Subcutaneous abdominal adipose tissue (tissue), 5 donors: ENCODE measurements around the gene PLA2G4F.

Experiments
- H3K27ac ChIP-seq: one replicate; pipeline ENCODE4 v1.7.0; 2013; ENCODE audit warnings: low read depth, mild to moderate bottlenecking, inconsistent platforms, low read length, moderate library complexity
- H3K27me3 ChIP-seq, 5 donors: one replicate each; pipeline ENCODE4 v1.7.0; 2013; ENCODE audit warnings: low read length in 5 of 5, inconsistent platforms in 1 of 5; ENCODE audit not compliant: control insufficient read depth in 5 of 5, insufficient read depth in 4 of 5
- H3K36me3 ChIP-seq, 5 donors: one replicate each; pipeline ENCODE4 v1.7.0; 2013; ENCODE audit warnings: low read length in 5 of 5; ENCODE audit not compliant: control insufficient read depth in 5 of 5, insufficient read depth in 5 of 5
- H3K4me1 ChIP-seq, 5 donors: one replicate each; pipeline ENCODE4 v1.7.0; 2013; ENCODE audit warnings: low read length in 5 of 5, mild to moderate bottlenecking in 3 of 5, moderate library complexity in 1 of 5; ENCODE audit not compliant: control insufficient read depth in 5 of 5, insufficient read depth in 5 of 5
- H3K4me3 ChIP-seq, 5 donors: one replicate each; pipeline ENCODE4 v1.7.0; 2013; ENCODE audit warnings: low read length in 5 of 5, low read depth in 1 of 5
- H3K9ac ChIP-seq, 5 donors: one replicate each; pipeline ENCODE4 v1.7.0; 2013; ENCODE audit warnings: low read length in 5 of 5, mild to moderate bottlenecking in 4 of 5, moderate library complexity in 3 of 5
- H3K9me3 ChIP-seq, 5 donors: one replicate each; pipeline ENCODE4 v1.7.0; 2013; ENCODE audit warnings: low read length in 5 of 5; ENCODE audit not compliant: control insufficient read depth in 5 of 5
- donor health status: healthy.
- donor health status: healthy.
- donor health status: healthy.
- donor health status: healthy.
- donor health status: healthy.

PLA2G4F gene

GRCh38 chr15:42141795-42142667, 14.4 kb downstream of the PLA2G4F start:
- H3K9me3 ChIP-seq, result peaks cover 0 to 3% (median 0%) of the 10 kb centered on the region in 5 donors
- no peaks in the 10 kb centered on the region for H3K4me1 ChIP-seq
- H3K27ac ChIP-seq, result no peak overlapping the region
- H3K4me3 ChIP-seq, result no peak overlapping the region
- no peak overlapping the region for H3K9ac ChIP-seq
- H3K27me3 ChIP-seq, result peaks cover 0 to 12% (median 6%) of the 10 kb centered on the region in 5 donors
- no peaks in the 10 kb centered on the region for H3K36me3 ChIP-seq

GRCh38 chr15:42141246-42141645, 15.2 kb downstream of the PLA2G4F start:
- H3K27ac ChIP-seq, result no peak overlapping the region
- H3K36me3 ChIP-seq, result no peaks in the 10 kb centered on the region
- H3K4me1 ChIP-seq, result no peaks in the 10 kb centered on the region
- H3K27me3 ChIP-seq, result peaks cover 0 to 9% (median 6%) of the 10 kb centered on the region in 5 donors
- peaks cover 0 to 3% (median 0%) of the 10 kb centered on the region in 5 donors for H3K9me3 ChIP-seq
- H3K4me3 ChIP-seq, result no peak overlapping the region
- no peak overlapping the region for H3K9ac ChIP-seq

GRCh38 chr15:42140383-42141070, 15.9 kb downstream of the PLA2G4F start:
- Histone ChIP-seq H3K9ac (no peak overlapping the region), H3K27ac (no peak overlapping the region), H3K36me3 (no peaks in the 10 kb centered on the region), H3K27me3 (peaks cover 0 to 9% (median 5%) of the 10 kb centered on the region in 5 donors), H3K4me1 (no peaks in the 10 kb centered on the region), H3K9me3 (peaks cover 0 to 3% (median 0%) of the 10 kb centered on the region in 5 donors), H3K4me3 (no peak overlapping the region)

- Histone ChIP-seq H3K4me3 (no peak overlapping the region), H3K9me3 (peaks cover 0 to 3% (median 0%) of the 10 kb centered on the region in 5 donors), H3K27ac (no peak overlapping the region), H3K9ac (no peak overlapping the region), H3K27me3 (peaks cover 0 to 5% (median 3%) of the 10 kb centered on the region in 5 donors), H3K36me3 (no peaks in the 10 kb centered on the region), H3K4me1 (no peaks in the 10 kb centered on the region)
Observed at GRCh38 chr15:42139596-42139995, 16.8 kb downstream of the PLA2G4F start.

GRCh38 chr15:42138968-42139386, 17.5 kb downstream of the PLA2G4F start:
- Histone ChIP-seq H3K27me3 (peaks cover 0 to 5% (median 0%) of the 10 kb centered on the region in 5 donors), H3K27ac (no peak overlapping the region), H3K9me3 (peaks cover 0 to 3% (median 0%) of the 10 kb centered on the region in 5 donors), H3K36me3 (no peaks in the 10 kb centered on the region), H3K4me3 (no peak overlapping the region), H3K4me1 (no peaks in the 10 kb centered on the region), H3K9ac (no peak overlapping the region)

- H3K9ac ChIP-seq, result no peak overlapping the region
- no peak overlapping the region for H3K4me3 ChIP-seq
- H3K4me1 ChIP-seq, result no peaks in the 10 kb centered on the region
- no peaks in the 10 kb centered on the region for H3K27me3 ChIP-seq
- no peak overlapping the region for H3K27ac ChIP-seq
- H3K9me3 ChIP-seq, result peaks cover 0 to 3% (median 0%) of the 10 kb centered on the region in 5 donors
- H3K36me3 ChIP-seq, result no peaks in the 10 kb centered on the region
Observed at GRCh38 chr15:42138411-42138810, 18.0 kb downstream of the PLA2G4F start.

GRCh38 chr15:42137461-42138261, 18.8 kb downstream of the PLA2G4F start:
- peaks cover 0 to under 1% (median 0%) of the 10 kb centered on the region in 5 donors for H3K27me3 ChIP-seq
- no peak overlapping the region for H3K9ac ChIP-seq
- H3K4me1 ChIP-seq, result no peaks in the 10 kb centered on the region
- no peaks in the 10 kb centered on the region for H3K36me3 ChIP-seq
- H3K4me3 ChIP-seq, result no peak overlapping the region
- no peak overlapping the region for H3K27ac ChIP-seq
- H3K9me3 ChIP-seq, result peaks cover 0 to 3% (median 0%) of the 10 kb centered on the region in 5 donors

- Histone ChIP-seq H3K27ac (no peak overlapping the region), H3K36me3 (no peaks in the 10 kb centered on the region), H3K9me3 (peaks cover 0 to 3% (median 0%) of the 10 kb centered on the region in 5 donors), H3K4me3 (no peak overlapping the region), H3K9ac (no peak overlapping the region), H3K4me1 (no peaks in the 10 kb centered on the region), H3K27me3 (peaks cover 0 to 4% (median 0%) of the 10 kb centered on the region in 5 donors)
Observed at GRCh38 chr15:42136513-42136912, 19.9 kb downstream of the PLA2G4F start.

GRCh38 chr15:42135351-42135750, 21.1 kb downstream of the PLA2G4F start:
- no peak overlapping the region for H3K27ac ChIP-seq
- no peaks in the 10 kb centered on the region for H3K4me1 ChIP-seq
- H3K9me3 ChIP-seq, result peaks cover 0 to 3% (median 0%) of the 10 kb centered on the region in 5 donors
- H3K4me3 ChIP-seq, result no peak overlapping the region
- no peak overlapping the region for H3K9ac ChIP-seq
- peaks cover 4 to 13% (median 6%) of the 10 kb centered on the region in 5 donors for H3K27me3 ChIP-seq
- H3K36me3 ChIP-seq, result no peaks in the 10 kb centered on the region
